Measurements from ENCODE around the gene BTG1.

The BTG1 gene, protein sequence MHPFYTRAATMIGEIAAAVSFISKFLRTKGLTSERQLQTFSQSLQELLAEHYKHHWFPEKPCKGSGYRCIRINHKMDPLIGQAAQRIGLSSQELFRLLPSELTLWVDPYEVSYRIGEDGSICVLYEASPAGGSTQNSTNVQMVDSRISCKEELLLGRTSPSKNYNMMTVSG

DNA sequence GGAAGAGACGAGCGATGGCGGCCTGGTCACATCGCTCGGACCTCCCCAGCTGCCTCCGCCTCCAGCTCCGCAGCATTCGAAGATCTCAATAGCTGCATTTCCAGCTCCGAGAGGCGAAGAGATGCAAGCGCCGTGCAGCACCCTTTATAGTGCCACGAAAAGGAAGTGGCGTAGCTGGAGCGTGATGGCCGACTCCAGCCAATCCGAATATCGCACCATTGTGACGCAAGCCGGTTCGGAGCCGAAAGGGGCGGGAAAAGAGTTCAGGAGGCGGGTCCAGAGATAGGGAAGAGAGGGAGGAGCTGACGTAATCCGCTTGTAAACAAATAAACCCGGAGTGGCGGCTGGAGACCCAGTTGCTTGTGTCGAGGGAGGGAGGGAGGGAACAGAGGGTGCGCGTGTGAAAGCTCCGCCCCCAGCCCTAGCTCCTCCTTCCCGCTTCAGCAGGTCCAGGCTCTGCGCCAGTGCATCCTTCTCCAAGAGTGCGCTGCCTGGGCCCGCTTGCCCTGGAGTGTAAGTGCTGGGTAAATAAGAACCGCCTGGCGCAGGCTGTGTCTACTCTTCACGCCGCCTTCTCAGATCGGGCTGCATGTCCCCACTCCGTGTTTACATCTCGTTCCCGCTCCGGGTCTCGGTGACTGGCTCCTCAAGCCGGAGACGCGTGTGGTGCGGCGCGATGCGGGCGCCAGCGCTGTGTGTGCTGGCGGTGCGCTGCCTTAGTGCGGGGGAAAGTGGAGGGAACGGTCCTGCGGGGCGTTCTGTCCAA, at the start of gene BTG1:
TSS of gene BTG1 (minus strand) at position 116 of the 766 bp plus-strand sequence. CDS start 311 bp downstream, outside the sequence.
- DNase-seq (ENCODE audit: low spot score) = peak; percentile 93

DNA sequence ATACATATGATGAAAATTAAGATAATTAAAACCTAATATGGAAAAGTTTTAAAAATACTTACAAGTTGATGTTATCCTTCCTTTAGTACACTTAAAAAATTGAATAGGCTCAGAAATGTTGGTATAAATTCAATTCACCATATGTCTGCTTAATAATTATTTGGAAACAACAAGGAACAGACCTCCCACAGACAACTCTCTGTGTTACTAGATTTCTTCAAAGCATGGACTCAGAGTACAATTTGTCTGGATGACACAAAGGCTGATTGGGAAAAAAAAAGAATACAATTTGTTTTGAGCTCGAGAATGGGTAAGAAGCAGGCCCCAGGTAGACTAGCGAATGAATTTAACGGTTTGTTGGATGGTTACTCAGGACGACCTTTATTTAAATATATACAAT, 48.9 kb upstream of the BTG1 start:
- DNase-seq (ENCODE audit: low spot score) = no peak

GRCh38 chr12:92193846-92194245, 48.2 kb upstream of the BTG1 start:
- DNase-seq (ENCODE audit: low spot score) = no peak

DNA sequence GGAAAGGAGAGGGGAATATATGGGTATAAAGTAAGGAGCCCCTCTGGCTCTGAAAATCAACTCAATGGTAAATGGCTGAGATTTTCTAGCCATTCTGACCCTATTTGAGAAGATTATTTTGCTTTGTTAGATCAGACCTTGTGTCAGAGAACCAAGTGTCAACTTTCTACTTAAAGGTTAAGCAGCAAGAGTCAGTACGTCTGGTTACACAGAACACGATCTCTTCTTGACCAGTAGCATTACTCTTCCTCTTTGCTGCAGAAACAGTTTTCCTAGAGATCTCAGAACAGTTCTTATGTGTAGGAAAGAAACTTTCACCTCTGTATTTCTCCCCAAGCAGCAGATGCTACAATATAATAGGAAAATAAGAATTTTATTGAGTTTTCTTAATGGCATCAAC, 47.4 kb upstream of the BTG1 start:
- no peak for DNase-seq (ENCODE audit: low spot score)

DNA sequence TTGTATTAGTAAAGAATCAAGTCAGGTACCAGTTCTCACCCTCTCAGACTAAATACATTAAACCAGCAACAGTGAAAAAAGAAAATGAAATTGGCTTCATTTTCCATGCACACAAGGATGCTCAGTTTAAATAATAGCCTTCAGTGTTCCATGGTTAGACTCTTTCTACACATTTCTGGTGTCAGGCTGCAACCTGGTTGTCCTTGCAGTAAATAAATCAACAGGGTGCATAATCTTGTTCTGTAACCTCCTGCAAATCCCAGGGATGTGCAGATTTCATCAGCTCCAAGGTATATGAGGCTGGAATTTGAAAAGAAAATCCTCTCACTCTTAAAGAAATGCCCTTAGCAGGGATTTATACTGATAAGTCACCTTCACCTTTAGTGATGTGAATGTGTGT, 46.7 kb upstream of the BTG1 start:
- no peak for DNase-seq (ENCODE audit: low spot score)

- no peak for DNase-seq (ENCODE audit: low spot score)
These were observed 45.4 kb upstream of the BTG1 start for GRCh38 chr12:92191061-92191460.

- DNase-seq (ENCODE audit: low spot score) = no peak
These were observed 43.0 kb upstream of the BTG1 start for GRCh38 chr12:92188517-92189188.

DNA sequence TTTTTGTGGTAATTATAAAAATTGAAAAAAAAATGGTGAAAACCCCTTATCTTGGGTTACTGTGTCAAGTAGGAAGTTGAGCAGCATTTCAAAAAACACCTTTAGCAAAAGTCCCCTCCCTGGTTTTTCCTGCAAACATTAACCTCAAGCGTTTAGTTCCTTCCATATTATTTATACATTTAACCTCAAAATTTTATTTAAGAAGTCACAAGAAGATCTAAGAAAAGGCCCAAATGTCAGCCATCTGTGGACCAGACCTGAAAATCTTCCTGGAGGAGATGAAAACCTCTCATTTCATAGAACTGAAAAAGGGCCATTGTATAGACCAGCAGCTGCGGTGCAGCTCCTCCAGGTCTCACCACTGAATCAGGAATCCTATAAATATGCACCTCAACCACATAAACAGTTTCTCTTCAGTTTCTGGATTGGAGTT, 40.4 kb upstream of the BTG1 start:
- no peak for DNase-seq (ENCODE audit: low spot score)

DNA sequence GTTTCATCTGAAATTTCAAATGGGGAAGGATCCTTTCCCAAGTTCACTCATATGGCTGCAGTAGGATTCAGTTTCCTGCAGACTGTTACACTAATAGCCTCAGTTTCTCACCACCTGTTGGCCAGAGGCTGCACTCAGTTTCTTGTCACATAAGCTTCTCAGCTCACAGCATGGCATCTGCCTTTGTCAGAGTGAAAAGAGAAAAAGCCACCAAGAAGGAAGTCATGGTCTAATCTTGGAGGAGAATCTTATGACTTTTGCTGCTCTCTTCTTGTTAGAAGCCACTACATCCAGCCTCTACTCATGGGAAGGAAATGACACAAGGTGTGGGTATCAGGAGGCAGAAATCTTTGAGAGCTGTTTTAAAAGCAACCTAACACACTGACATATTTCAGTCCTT, 39.4 kb upstream of the BTG1 start:
- no peak for DNase-seq (ENCODE audit: low spot score)

DNA sequence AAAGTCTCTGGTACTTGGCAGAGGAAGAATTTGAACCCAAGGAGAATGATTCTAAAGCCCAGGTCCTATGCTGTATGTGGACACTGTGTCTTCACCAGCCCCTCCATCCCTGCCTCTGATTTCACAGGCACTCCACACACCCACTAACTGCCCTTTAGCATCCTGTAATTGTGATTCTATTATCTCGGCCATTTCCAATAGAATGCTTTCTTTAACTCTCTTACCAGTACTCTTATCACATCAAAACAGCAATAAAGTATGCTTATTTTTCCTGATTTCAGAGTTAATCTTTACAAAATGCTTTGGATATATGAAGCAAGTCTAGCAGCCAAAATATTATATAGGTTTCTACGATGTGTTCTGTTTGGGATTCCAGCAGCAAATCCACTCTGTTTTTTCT, 37.9 kb upstream of the BTG1 start:
- DNase-seq (ENCODE audit: low spot score) = no peak

DNA sequence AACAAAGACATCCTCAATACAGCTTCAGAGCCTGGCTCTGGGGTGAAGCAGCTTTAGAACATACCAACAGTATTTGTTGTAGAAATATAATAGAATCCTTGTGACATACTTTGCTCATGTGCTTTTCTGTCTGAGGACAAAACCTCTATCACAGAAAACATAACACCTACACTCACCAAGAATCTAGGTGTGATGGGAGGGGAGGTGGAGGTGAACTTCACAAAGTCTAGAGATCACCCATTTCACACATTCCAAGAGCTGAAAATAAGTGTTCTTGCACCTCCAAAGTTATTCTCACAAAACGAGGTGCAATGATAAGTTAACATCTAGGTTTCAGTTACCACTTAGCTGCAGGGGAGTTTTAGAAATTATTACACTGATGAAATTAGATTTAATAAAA, 32.7 kb upstream of the BTG1 start:
- no peak for DNase-seq (ENCODE audit: low spot score)

GRCh38 chr12:92176646-92177045, 31.0 kb upstream of the BTG1 start:
- DNase-seq (ENCODE audit: low spot score) = no peak

- no peak for DNase-seq (ENCODE audit: low spot score)
These were observed 30.3 kb upstream of the BTG1 start for GRCh38 chr12:92175961-92176360.

DNA sequence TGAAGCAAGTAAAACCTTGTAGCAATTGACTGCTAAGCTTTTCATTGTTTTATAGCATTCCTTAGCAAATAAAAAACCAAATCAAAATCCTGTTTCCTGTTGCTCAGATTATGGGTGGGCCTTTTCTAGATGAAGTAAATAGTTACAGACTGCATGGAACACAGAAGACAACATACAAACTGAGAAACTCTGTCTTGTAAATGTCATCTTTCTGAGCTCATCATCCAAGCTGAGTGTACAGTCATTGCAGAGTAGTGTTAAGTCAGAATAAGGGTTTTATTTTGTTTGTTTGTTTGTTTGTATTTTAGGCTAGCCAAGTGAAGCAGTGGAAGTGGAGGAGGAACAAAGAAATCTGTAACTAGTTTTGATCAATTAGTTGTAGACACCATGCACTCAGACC, 24.4 kb upstream of the BTG1 start:
- no peak for DNase-seq (ENCODE audit: low spot score)

- DNase-seq (ENCODE audit: low spot score) = no peak
These were observed 21.4 kb upstream of the BTG1 start for GRCh38 chr12:92167075-92167474.

GRCh38 chr12:92164712-92165111, 19.1 kb upstream of the BTG1 start:
- no peak for DNase-seq (ENCODE audit: low spot score)

DNA sequence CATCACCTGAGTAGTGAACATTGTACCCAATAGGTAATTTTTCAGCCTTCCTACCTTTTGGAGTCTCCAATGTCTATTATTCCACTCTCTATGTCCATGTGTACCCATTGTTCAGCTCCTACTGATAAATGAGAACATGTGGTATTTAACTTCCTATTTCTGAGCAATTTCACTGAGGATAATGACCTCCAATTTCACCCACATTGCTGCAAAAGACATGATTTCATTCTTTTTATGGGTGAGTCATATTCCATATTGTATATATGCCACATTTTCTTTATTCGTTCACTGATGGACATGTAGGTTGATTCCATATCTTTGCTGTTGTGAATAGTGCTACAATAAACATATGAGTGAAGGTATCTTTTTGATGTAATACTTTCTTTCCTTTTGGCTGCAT, 16.4 kb upstream of the BTG1 start:
- no peak for DNase-seq (ENCODE audit: low spot score)

DNA sequence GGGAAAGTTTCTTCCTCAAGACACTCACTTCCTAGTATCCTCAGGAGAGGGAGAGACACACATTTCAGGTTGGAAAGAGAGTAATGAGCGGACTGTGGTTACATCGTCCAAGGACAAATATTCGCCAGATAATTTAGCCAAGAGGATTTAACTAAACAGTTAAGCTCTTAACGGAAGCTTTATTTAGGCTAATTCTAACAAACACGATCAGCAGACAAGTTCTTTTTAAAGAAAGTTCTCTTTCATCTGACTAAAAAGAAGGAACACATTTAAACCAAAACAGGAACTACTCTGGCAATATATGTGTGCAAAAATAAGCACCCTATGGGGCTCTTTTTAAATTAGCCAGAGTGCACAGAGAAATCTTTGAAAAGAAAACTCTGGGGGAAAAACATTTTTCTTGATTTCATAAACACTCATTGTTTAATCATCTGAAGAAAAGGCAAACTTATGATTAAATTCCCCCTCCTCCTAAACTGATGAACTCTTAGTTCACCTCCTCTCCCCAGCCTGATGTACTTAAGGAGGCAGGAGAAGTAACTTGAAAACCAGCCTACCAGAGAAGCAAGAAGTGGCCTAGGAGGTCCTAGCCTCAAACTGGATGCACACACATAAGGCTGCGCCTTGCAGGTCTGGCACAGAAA, 13.3 kb upstream of the BTG1 start:
- DNase-seq (ENCODE audit: low spot score) = no peak

GRCh38 chr12:92156704-92157395, 11.2 kb upstream of the BTG1 start:
- DNase-seq (ENCODE audit: low spot score) = no peak

GRCh38 chr12:92156139-92156538, 10.5 kb upstream of the BTG1 start:
- no peak for DNase-seq (ENCODE audit: low spot score)

GRCh38 chr12:92155733-92156132, 10.1 kb upstream of the BTG1 start:
- DNase-seq (ENCODE audit: low spot score) = no peak

GRCh38 chr12:92151916-92152315, 6.3 kb upstream of the BTG1 start:
- no peak for DNase-seq (ENCODE audit: low spot score)

Measured in D341Med (cell line).